Nephron progenitor cell (in vitro differentiated cells): ENCODE data around the gene COPRS.
A peak's percentile ranks its signal among the peaks of the same experiment; 100 is the strongest.

Experiments used
- DNase-seq: peaks from one replicate; pipeline ENCODE4 v3.0.0; 2021
- H3K27ac Mint-ChIP-seq: 2 replicates; pipeline ENCODE4 v1.8.0; 2021; ENCODE audit warnings: mild to moderate bottlenecking, moderate library complexity, mixed read lengths
- H3K27me3 Mint-ChIP-seq: 2 replicates; pipeline ENCODE4 v1.8.0; 2021; ENCODE audit warnings: mild to moderate bottlenecking, low read depth, mixed read lengths; ENCODE audit not compliant: poor library complexity
- H3K36me3 Mint-ChIP-seq: 2 replicates; pipeline ENCODE4 v1.8.0; 2021; ENCODE audit warnings: low read depth, mixed read lengths
- H3K4me1 Mint-ChIP-seq: 2 replicates; pipeline ENCODE4 v1.8.0; 2021; ENCODE audit warnings: mixed read lengths
- H3K4me3 Mint-ChIP-seq: 2 replicates; pipeline ENCODE4 v1.8.0; 2021; ENCODE audit warnings: mild to moderate bottlenecking, moderate library complexity, mixed read lengths
- H3K9me3 Mint-ChIP-seq: 2 replicates; pipeline ENCODE4 v1.8.0; 2021; ENCODE audit warnings: mild to moderate bottlenecking, moderate library complexity, mixed read lengths
- CTCF ChIP-seq: fragments of 200-600 bp; sonication (generic); IDR thresholded peaks from 2 replicates; pipeline ENCODE4 v1.5.0; 2021; ENCODE audit warnings: antibody characterized with exemption

Gene COPRS, protein sequence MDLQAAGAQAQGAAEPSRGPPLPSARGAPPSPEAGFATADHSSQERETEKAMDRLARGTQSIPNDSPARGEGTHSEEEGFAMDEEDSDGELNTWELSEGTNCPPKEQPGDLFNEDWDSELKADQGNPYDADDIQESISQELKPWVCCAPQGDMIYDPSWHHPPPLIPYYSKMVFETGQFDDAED

GRCh38 chr17:31858642-31859486, at the start of gene COPRS:
COPRS (minus strand) TSS chr17:31859244; CDS start chr17:31859199, 45 bp downstream.
- Mint-ChIP-seq H3K27ac (peak within 1 kb of the TSS; percentile 24), H3K27me3 (peaks cover 6% of the 10 kb centered on the region), H3K4me1 (peaks cover 27% of the 10 kb centered on the region), H3K4me3 (peak within 1 kb of the TSS; percentile 85), H3K9me3 (no peaks in the 10 kb centered on the region), H3K36me3 (peaks cover 30% of the 10 kb centered on the region)
- TF ChIP-seq CTCF: no peak
- DNase-seq: peak; percentile 90

GRCh38 chr17:31908386-31908785, 49.3 kb upstream of the COPRS start:
- Mint-ChIP-seq H3K27me3 (no peaks in the 10 kb centered on the region), H3K36me3 (no peaks in the 10 kb centered on the region), H3K27ac (no peak overlapping the region), H3K4me3 (no peak overlapping the region), H3K9me3 (no peaks in the 10 kb centered on the region), H3K4me1 (peaks cover 17% of the 10 kb centered on the region)
- no peak for DNase-seq
- no peak for TF ChIP-seq CTCF

DNA sequence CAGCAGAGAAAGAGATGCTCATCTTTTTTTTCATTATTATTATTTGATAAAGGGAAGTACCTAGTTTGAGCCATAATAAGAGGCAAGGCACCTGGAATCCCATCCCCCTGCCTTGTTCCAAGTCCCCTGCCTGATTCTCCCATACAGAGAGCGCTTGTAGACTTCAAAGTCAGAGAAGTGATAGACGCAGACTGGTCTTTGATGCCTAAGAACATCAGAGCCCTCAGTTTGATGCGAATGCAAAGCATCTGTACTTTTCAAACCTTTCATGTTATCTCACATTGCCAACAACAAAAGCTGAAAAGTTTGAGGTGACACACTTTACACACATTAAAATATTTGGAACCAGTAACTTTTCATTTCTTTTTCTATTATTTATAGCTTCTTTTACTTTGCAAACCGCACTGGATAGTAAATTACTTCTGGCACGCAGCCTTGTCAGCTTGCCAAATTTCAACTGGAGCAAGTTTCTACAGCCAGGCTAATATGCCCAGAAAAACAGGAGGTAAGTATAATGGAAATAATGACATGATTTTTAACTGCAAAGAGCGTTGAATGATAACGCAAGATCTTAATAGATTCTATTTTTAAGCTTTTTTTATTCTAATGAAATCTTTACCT, 48.4 kb upstream of the COPRS start:
- H3K36me3 Mint-ChIP-seq: no peaks in the 10 kb centered on the region
- H3K4me3 Mint-ChIP-seq: no peak overlapping the region
- peaks cover 17% of the 10 kb centered on the region for H3K4me1 Mint-ChIP-seq
- no peak overlapping the region for H3K27ac Mint-ChIP-seq
- no peaks in the 10 kb centered on the region for H3K27me3 Mint-ChIP-seq
- TF ChIP-seq CTCF: no peak
- no peaks in the 10 kb centered on the region for H3K9me3 Mint-ChIP-seq
- DNase-seq: no peak

- H3K4me1 Mint-ChIP-seq: peaks cover 15% of the 10 kb centered on the region
- DNase-seq: no peak
- H3K27ac Mint-ChIP-seq: no peak overlapping the region
- no peaks in the 10 kb centered on the region for H3K27me3 Mint-ChIP-seq
- TF ChIP-seq CTCF: no peak
- H3K36me3 Mint-ChIP-seq: peaks cover 2% of the 10 kb centered on the region
- no peaks in the 10 kb centered on the region for H3K9me3 Mint-ChIP-seq
- H3K4me3 Mint-ChIP-seq: no peak overlapping the region
Measured at GRCh38 chr17:31903401-31903800, 44.4 kb upstream of the COPRS start.

- no peak for DNase-seq
- peaks cover 10% of the 10 kb centered on the region for H3K36me3 Mint-ChIP-seq
- H3K9me3 Mint-ChIP-seq: no peaks in the 10 kb centered on the region
- no peak overlapping the region for H3K27ac Mint-ChIP-seq
- peaks cover 8% of the 10 kb centered on the region for H3K4me1 Mint-ChIP-seq
- H3K27me3 Mint-ChIP-seq: no peaks in the 10 kb centered on the region
- no peak for TF ChIP-seq CTCF
- no peak overlapping the region for H3K4me3 Mint-ChIP-seq
Measured at GRCh38 chr17:31902693-31903092, 43.6 kb upstream of the COPRS start.
